NCI-H1048 (cell line): ENCODE measurements around the gene POU2F3.
A peak's percentile ranks its signal among the peaks of the same experiment; 100 is the strongest.

Experiments
- DNase-seq: peaks from one replicate; lab custom pipeline; 2025; lab: John Stamatoyannopoulos, UW

The POU2F3 gene

DNA sequence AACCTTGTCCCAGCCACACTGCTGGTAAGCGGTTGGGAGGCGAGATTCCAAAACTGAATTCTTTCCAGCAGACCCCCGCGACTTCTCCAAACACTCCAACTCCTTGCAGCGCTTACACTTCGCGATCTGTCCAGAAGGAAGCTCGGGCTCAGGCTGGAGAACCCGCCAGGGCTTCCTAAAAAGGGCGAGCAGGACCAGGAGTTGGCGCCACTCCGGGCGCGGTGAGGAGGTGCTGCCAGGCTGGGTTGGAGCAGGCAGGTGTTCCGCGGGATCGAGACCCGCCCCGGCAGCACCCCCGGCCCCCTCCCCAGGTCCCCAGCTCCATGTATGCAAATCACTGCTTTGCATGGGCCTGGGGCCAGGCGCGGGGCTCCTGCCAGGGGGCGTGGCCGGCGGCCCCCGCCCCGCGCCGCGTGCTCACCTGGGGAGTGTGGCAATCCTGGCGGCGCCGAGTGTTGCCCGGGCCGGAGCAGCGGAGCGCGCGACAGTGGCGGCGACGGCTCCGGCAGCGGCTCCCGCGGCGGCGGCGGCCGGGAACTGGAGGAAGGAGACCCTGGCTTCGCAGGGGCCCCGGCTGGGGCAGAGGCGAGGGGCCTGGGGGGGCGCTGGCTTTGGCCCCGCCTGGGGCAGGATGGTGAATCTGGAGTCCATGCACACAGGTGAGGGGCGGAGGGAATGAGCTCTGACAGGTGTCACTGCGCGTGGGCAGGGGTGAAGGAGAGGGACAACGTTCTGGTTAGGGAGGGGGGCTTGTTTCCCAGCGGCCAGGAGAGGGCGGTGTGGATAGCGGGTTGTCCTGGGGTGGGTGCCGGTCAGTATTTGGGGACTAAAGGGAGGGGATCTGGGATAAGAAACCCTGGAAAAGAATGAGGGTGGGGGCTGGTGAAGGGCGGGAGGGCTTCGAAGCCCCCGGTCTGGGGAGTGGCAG is at the start of gene POU2F3:
TSS of gene POU2F3 (plus strand) at position 428 of the 928 bp plus-strand sequence. CDS start at position 632, 204 bp downstream.
- peak; percentile 67 for DNase-seq

- DNase-seq = no peak
Measured at GRCh38 chr11:120191058-120191457, 48.9 kb upstream of the POU2F3 start.

- no peak for DNase-seq
Measured at GRCh38 chr11:120192831-120193625, 46.9 kb upstream of the POU2F3 start.

DNA sequence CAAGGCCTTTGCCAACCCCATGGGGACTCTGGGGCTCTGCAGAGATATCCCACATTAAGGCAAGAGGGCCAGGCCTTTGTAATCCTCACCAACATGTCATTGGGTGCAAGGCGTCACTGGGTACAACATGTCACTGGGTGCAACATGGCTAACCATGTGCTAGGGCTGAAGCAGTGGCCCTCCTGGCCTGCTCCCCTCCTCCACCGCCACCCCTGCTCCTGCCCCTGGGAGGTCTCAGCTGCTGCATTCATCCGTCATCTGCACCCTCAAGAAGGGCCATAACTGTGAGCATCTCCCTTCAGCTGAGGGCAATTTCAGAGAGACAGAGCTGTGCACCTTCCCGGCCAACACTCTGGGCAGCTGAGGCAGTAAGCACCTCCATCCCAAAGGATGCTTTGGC is 45.8 kb upstream of the POU2F3 start:
- no peak for DNase-seq

GRCh38 chr11:120195601-120196320 is 44.2 kb upstream of the POU2F3 start:
- DNase-seq = no peak

DNA sequence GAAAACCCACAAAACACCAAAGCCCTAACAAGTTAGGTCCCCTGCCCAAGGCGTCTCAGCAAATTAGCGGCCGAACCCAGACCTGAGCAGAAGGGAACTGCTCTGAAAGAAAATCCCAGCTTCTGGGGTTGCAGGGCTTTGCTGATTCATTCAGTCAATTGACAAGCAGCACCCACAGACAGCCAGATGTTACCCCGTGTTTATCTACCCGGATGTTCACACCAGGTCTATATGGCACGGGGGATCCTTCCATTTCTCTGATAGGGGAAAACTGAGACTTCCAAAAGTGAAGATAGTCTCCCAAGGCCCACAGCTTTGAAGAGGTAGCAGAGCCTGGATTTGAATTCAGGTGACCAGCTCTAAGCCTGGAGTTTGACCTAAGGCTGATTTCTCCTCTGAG is 43.1 kb upstream of the POU2F3 start:
- no peak for DNase-seq

DNA sequence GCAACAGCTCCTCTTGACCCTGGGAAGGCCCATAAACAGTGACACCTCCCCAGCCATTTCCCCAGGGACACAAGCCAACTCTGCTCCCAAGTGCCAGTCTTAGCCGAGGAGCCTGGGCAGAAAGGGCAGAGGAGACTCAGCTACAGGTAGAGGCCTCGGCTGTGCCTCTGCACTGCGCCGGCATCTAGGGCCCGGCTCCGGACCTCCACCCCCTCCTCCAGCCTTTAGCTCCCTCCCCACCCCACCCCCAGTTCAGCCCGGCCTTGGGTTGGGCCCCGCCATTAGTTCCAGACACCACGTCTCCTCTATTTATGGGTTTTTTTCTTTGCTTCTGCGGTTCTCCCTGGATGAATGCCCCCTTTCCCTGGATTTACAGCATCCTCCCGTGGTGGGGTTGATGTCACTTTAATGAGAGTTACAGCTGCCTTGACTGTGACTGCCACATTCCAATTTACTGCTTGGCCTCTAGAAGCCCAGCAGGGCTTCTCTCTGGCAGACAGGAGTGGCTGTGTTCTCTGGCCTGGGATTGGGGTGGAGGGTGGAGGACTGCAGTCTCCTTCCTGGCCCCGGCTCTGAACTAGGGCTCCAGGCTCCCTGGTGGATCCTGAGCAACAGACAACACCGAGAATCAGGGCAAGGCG is 42.6 kb upstream of the POU2F3 start:
- no peak for DNase-seq

DNA sequence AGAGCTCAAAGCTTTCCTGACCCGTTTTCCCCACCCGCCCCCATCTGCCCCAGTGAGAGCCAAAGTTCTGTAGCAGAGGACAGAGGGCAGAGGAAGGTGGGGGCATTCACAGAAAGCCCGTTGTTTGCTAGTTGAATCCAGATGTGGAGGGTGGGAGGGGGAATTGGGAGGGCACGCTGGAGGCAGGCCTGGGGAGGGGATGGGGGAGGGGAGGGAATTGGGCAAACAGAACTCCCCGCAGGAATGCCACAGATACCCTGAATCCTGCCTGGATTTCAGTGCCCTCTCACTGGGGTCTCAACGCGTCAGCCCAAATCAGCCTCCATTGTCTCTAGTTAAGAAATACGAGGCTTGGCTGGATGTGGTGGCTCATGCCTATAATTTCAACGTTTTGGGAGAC is 42.0 kb upstream of the POU2F3 start:
- DNase-seq = no peak

GRCh38 chr11:120198403-120198786 is 41.5 kb upstream of the POU2F3 start:
- no peak for DNase-seq

DNA sequence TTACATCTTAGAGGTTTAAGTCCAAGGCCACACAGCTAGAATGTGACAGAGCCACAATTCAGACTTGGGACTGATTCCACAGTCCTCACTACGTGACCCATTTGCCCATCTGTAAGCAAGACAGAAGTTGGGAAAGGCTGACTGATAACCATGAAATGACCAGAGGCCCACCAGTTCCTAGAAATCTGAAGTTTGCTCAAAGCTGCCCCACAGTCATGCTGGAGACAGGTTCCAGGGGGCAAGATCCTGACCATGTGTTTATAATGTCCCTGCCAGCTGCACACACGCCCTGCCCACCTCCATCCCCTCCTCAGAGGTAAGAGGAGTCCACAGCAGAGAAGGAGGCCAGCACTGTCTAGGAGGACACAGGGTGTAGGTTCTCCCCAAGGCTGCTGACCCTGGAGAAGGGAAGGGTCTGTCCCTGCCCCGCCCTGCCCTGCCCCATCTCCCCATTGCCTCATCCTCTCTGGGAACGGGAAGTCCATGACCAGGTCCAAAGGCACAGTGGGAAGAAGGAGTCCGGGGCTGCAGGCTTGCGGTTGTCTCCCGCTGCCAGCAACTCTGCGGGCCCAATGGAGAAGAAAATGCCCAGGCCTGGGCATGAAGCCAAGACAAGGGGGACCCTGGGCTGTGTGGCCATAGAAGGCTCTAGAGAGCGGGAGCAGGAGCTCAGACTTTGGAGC is 41.0 kb upstream of the POU2F3 start:
- no peak for DNase-seq

DNA sequence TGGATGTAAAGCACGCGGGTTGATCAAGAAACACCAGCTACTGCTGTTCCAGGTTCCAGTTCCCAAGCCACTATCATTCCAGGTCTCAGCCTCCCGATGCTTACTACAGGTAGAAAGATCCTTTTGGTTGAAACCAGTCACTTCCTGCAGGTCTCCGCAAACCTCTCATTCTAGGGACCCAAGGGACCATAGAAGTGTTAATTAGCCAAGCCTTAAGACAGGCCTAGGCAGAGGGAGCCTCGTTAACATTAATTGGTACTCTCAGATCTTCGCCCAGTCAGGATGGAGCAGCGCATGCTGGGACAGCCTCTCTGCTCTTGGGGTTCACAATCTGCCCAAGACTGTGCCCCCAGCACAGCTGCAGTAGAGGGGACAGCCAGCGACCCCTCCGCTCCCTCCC is 40.3 kb upstream of the POU2F3 start:
- no peak for DNase-seq

DNA sequence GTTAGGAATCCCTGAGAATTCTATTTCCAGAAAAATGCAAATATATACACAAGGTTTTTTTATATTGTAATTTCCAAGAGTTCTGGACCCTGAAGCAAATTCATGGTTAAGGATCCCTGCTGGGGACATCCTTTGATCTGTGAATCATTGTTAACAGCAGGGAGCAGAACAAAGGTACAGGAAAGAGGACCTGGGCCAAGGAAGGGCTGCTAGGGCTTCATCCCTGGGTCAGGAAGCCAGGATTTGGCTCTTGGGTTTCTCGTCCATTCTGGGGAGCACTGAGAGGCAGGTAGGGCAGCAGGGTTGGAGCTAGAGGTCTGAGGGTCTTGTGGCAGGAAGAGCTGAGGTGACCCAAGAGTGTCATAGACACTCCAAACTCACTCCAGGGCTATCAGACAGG is 39.3 kb upstream of the POU2F3 start:
- no peak for DNase-seq

GRCh38 chr11:120201653-120202052 is 38.3 kb upstream of the POU2F3 start:
- no peak for DNase-seq

- DNase-seq = no peak
Measured at GRCh38 chr11:120203626-120204025, 36.3 kb upstream of the POU2F3 start.

DNA sequence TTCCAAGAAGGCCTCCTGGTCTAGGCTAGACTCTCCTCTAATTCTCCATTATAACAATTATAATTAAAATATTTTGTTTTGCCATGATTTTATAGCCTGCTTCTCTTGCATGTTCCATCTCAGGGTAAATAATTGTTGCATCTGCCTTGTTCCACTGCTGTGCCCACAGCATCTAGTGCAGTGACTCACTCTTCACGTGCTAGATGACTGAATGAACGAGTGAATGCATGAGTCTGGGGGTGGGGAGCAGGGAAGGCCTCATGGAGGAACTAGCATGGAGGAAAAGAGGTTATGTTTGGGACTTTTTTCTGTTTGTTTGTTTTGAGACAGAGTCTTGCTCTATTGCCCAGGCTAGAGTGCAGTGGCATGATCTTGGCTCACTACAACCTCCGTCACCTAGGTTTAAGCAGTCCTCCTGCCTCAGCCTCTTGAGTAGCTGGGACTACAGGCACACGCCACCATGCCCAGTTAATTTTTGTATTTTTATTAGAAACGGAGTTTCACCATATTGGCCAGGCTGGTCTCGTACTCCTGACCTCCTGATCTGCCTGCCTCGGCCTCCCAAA is 34.3 kb upstream of the POU2F3 start:
- no peak for DNase-seq

GRCh38 chr11:120207512-120207911 is 32.4 kb upstream of the POU2F3 start:
- no peak for DNase-seq

DNA sequence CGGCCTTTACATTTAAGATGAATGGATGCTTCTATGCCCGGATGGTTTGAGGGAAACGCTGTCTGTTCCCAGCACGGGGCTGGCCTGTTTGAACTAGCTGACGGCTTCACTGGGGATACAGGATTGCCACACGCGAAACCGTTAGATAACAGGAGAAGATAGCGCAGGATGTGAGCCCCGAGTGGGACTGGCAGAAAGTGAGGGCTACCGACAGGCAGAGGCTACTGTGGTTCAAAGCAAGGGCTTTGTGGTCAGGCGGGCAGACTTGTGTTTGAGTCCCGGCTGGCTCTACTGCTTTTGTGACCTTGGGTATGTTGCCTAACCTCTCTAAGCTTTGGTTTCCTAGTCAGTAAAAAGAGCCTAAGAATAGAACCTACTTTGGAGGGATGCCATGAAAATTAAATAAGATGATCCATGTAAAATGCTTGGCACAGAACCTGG is 31.9 kb upstream of the POU2F3 start:
- DNase-seq = no peak

GRCh38 chr11:120208777-120209176 is 31.2 kb upstream of the POU2F3 start:
- DNase-seq = no peak

- no peak for DNase-seq
Measured at GRCh38 chr11:120209746-120210625, 30.0 kb upstream of the POU2F3 start.
